LNCAP (cell line): Measurements from ENCODE around the gene TEX2.

Experiments
- CTCF ChIP-seq: fragments of 450-650 bp; IDR thresholded peaks from 2 replicates; pipeline ENCODE4 v1.5.1; 2017; ENCODE audit warnings: mild to moderate bottlenecking

Gene TEX2

GRCh38 chr17:64161380-64162176, 101.5 kb downstream of the TEX2 start:
- TF ChIP-seq CTCF = no peak

- no peak for TF ChIP-seq CTCF
Measured at GRCh38 chr17:64160378-64160777, 102.7 kb downstream of the TEX2 start.

- no peak for TF ChIP-seq CTCF
Measured at GRCh38 chr17:64158831-64159590, 104.0 kb downstream of the TEX2 start.

- TF ChIP-seq CTCF = no peak
Measured at GRCh38 chr17:64158406-64158805, 104.7 kb downstream of the TEX2 start.

- TF ChIP-seq CTCF = no peak
Measured at GRCh38 chr17:64157669-64158180, 105.3 kb downstream of the TEX2 start.

- no peak for TF ChIP-seq CTCF
Measured at GRCh38 chr17:64156670-64157069, 106.4 kb downstream of the TEX2 start.

GRCh38 chr17:64155751-64156544, 107.1 kb downstream of the TEX2 start:
- TF ChIP-seq CTCF = no peak
